ENCODE measurements around the gene AGTR1. TPM values are rescaled to one million over a fixed set of nuclear protein-coding genes. Genes with fewer than 3 reads are reported as not detected.

AGTR1 gene
- total and polyA plus RNA-seq, 2 of the 13 experiments (the other 11 are each of a cell fraction or from before 2014, with no cell fraction given) = 0.64 to 1.5 TPM

DNA sequence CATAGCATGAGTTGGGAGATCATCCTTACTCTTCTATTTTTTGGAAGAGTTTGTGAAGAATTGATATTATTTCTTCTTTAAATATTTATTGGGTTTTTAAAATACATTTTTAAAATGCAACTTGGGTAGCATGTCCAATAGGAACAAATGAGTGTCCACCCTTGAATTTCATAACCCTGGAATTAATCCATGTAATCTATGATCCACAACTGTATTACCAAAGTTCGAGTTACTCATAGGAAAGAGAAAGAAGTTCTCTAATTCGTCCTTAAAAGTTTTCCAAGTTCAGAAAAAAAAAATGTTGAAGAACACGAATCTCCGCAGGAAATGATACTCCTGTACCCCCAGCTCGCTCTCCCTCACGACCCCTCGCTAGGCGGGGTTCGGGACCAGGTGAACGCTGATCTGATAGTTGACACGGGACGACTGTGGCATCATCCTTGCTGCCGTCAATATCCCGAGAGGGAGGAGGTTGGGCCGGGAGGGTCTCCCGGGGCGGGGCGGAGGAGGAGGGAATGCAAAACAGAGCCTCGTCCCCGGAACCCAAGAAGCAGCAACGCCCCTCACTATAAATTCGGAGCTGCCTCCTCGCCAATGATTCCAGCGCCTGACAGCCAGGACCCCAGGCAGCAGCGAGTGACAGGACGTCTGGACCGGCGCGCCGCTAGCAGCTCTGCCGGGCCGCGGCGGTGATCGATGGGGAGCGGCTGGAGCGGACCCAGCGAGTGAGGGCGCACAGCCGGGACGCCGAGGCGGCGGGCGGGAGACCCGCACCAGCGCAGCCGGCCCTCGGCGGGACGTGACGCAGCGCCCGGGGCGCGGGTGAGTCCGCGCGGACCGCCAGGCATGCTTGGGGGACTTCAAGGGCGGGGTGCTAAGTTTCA is at the start of gene AGTR1 (continued):
- TF ChIP-seq, protein P1, sequence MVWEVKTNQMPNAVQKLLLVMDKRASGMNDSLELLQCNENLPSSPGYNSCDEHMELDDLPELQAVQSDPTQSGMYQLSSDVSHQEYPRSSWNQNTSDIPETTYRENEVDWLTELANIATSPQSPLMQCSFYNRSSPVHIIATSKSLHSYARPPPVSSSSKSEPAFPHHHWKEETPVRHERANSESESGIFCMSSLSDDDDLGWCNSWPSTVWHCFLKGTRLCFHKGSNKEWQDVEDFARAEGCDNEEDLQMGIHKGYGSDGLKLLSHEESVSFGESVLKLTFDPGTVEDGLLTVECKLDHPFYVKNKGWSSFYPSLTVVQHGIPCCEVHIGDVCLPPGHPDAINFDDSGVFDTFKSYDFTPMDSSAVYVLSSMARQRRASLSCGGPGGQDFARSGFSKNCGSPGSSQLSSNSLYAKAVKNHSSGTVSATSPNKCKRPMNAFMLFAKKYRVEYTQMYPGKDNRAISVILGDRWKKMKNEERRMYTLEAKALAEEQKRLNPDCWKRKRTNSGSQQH (CRISPR knock-in tag; IDR thresholded peaks at IDR 0.05; ENCODE audit: low read depth) = no peak
- peak; percentile 67; the same call in 1 of the 2 replicates for TF ChIP-seq KMT2A (CRISPR knock-in tag; IDR thresholded peaks at IDR 0.05)
- no peak for TF ChIP-seq TARDBP (CRISPR knock-in tag; IDR thresholded peaks at IDR 0.05)
- TF ChIP-seq SMYD3 (CRISPR knock-in tag; IDR thresholded peaks at IDR 0.05) = no peak
- no peak for TF ChIP-seq THYN1 (CRISPR knock-in tag; IDR thresholded peaks at IDR 0.05; ENCODE audit: borderline replicate concordance, low read depth)
- TF ChIP-seq, protein P2, sequence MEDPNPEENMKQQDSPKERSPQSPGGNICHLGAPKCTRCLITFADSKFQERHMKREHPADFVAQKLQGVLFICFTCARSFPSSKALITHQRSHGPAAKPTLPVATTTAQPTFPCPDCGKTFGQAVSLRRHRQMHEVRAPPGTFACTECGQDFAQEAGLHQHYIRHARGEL (CRISPR knock-in tag; IDR thresholded peaks at IDR 0.05) = no peak
- TF ChIP-seq, protein P3, sequence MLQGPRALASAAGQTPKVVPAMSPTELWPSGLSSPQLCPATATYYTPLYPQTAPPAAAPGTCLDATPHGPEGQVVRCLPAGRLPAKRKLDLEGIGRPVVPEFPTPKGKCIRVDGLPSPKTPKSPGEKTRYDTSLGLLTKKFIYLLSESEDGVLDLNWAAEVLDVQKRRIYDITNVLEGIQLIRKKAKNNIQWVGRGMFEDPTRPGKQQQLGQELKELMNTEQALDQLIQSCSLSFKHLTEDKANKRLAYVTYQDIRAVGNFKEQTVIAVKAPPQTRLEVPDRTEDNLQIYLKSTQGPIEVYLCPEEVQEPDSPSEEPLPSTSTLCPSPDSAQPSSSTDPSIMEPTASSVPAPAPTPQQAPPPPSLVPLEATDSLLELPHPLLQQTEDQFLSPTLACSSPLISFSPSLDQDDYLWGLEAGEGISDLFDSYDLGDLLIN (CRISPR knock-in tag; IDR thresholded peaks at IDR 0.05; ENCODE audit: borderline replicate concordance) = no peak
- TF ChIP-seq, protein P4, sequence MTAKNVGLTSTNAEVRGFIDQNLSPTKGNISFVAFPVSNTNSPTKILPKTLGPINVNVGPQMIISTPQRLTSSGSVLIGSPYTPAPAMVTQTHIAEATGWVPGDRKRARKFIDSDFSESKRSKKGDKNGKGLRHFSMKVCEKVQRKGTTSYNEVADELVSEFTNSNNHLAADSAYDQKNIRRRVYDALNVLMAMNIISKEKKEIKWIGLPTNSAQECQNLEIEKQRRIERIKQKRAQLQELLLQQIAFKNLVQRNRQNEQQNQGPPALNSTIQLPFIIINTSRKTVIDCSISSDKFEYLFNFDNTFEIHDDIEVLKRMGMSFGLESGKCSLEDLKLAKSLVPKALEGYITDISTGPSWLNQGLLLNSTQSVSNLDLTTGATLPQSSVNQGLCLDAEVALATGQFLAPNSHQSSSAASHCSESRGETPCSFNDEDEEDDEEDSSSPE (CRISPR knock-in tag; IDR thresholded peaks at IDR 0.05) = peak; percentile 44; the same call in 1 of the 2 replicates
- TF ChIP-seq PHF20 (CRISPR knock-in tag; IDR thresholded peaks at IDR 0.05) = 0 out of 2 replicates have a peak, but pooled peaks have one; percentile 15
- TF ChIP-seq, protein P5, sequence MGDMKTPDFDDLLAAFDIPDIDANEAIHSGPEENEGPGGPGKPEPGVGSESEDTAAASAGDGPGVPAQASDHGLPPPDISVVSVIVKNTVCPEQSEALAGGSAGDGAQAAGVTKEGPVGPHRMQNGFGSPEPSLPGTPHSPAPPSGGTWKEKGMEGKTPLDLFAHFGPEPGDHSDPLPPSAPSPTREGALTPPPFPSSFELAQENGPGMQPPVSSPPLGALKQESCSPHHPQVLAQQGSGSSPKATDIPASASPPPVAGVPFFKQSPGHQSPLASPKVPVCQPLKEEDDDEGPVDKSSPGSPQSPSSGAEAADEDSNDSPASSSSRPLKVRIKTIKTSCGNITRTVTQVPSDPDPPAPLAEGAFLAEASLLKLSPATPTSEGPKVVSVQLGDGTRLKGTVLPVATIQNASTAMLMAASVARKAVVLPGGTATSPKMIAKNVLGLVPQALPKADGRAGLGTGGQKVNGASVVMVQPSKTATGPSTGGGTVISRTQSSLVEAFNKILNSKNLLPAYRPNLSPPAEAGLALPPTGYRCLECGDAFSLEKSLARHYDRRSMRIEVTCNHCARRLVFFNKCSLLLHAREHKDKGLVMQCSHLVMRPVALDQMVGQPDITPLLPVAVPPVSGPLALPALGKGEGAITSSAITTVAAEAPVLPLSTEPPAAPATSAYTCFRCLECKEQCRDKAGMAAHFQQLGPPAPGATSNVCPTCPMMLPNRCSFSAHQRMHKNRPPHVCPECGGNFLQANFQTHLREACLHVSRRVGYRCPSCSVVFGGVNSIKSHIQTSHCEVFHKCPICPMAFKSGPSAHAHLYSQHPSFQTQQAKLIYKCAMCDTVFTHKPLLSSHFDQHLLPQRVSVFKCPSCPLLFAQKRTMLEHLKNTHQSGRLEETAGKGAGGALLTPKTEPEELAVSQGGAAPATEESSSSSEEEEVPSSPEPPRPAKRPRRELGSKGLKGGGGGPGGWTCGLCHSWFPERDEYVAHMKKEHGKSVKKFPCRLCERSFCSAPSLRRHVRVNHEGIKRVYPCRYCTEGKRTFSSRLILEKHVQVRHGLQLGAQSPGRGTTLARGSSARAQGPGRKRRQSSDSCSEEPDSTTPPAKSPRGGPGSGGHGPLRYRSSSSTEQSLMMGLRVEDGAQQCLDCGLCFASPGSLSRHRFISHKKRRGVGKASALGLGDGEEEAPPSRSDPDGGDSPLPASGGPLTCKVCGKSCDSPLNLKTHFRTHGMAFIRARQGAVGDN (CRISPR knock-in tag; IDR thresholded peaks at IDR 0.05) = peak; percentile 82
- TF ChIP-seq THAP11 (CRISPR knock-in tag; IDR thresholded peaks at IDR 0.05) = no peak
- no peak for TF ChIP-seq PLRG1 (conservative IDR thresholded peaks at IDR 0.05)
- TF ChIP-seq NR2F2 (IDR thresholded peaks at IDR 0.05; ENCODE audit: borderline replicate concordance, low read depth) = no peak
- TF ChIP-seq PHF8 (CRISPR knock-in tag; IDR thresholded peaks at IDR 0.05) = no peak
- no peak for TF ChIP-seq ZFP37 (CRISPR knock-in tag; IDR thresholded peaks at IDR 0.05; ENCODE audit: borderline replicate concordance)
- TF ChIP-seq TSC22D2 (CRISPR knock-in tag; IDR thresholded peaks at IDR 0.05; ENCODE audit: borderline replicate concordance) = no peak
- TF ChIP-seq ZNF878 (CRISPR knock-in tag; IDR thresholded peaks at IDR 0.05) = no peak
- TF ChIP-seq MLLT10 (CRISPR knock-in tag; IDR thresholded peaks at IDR 0.05) = no peak
- no peak for TF ChIP-seq ZNF180 (CRISPR knock-in tag; IDR thresholded peaks at IDR 0.05; ENCODE audit: borderline replicate concordance, low read depth)
- TF ChIP-seq FOXJ3 (CRISPR knock-in tag; IDR thresholded peaks at IDR 0.05; ENCODE audit: borderline replicate concordance) = no peak
- TF ChIP-seq ZNF121 (CRISPR knock-in tag; IDR thresholded peaks at IDR 0.05) = peak; percentile 99
